GM18519 (cell line): ENCODE results near the gene KIF17.

ENCODE experiments used
- ATAC-seq: cut with Tn5 transposase; IDR thresholded peaks from one replicate; pipeline ENCODE4 v1.9.1; 2021; ENCODE audit warnings: mild to moderate bottlenecking, moderate library complexity; ENCODE audit not compliant: unreplicated experiment, low FRiP score

The KIF17 gene

DNA sequence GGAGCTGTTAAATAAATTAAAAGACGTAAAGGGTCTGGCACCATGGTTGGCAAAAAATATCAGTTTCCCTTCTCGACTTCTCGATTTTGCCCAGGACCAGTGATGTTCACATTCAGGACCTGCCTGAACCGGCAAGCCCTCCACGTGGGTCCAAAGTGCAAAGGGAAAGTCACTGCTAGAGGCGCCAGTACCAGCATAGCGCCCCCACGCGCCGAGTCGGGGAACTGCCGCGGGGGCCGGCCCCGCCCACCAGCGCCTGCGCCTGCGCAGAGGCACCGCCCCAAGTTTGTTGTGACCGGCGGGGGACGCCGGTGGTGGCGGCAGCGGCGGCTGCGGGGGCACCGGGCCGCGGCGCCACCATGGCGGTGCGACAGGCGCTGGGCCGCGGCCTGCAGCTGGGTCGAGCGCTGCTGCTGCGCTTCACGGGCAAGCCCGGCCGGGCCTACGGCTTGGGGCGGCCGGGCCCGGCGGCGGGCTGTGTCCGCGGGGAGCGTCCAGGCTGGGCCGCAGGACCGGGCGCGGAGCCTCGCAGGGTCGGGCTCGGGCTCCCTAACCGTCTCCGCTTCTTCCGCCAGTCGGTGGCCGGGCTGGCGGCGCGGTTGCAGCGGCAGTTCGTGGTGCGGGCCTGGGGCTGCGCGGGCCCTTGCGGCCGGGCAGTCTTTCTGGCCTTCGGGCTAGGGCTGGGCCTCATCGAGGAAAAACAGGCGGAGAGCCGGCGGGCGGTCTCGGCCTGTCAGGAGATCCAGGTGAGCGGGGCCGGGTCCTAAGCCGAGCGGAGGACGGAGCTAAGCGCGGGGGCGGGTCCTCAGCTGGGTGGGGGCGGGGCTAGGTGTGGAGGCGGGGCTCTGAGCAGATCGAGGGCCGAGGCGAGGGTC, 84.4 kb downstream of the KIF17 start, which contains the start of gene PINK1:
PINK1 (plus strand) TSS at position 269 of the 875 bp plus-strand sequence; CDS start at position 360, 91 bp downstream.
- no peak for ATAC-seq

- no peak for ATAC-seq
Measured at GRCh38 chr1:20632386-20632785, 85.4 kb downstream of the KIF17 start.

DNA sequence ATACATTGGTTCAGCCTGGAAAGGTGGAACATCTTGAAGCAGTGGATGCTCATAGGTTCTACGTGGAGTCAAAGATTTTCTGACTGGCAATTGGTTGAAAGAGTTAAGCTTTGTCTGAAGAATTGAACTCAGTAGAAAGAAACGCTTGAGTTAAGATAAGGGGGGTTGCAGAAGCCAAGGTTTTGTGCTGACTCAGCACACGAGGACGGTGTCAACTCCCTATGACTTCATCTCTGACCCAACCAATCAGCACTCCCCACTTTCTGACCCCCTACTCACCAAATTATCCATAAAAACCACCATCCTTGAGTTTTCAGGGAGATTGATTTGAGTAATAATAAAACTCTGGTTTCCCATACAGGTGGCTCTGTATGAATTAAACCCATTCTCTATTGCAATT, 87.1 kb downstream of the KIF17 start:
- ATAC-seq, result no peak

DNA sequence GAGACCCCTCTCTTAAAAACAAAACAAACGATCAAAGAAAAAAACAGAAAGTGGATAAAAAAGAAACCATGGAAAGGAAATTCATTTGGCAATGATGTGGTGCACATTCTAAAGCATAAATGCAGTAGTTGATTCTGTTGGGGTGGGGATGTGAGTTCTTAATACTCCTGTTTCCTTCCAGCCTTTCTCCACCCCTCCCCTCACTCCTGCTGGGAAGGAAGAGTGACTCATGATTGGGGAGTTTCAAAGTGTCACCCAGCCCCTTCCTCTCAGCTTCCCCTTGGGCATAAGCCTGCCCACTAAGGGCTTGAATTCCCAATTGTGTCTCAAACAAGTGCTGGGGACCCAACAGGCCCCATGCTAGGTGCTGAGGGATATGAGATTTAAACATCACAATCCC, 91.3 kb downstream of the KIF17 start:
- no peak for ATAC-seq

GRCh38 chr1:20626098-20626427, 91.7 kb downstream of the KIF17 start:
- ATAC-seq, result no peak

GRCh38 chr1:20625176-20626097, 92.4 kb downstream of the KIF17 start:
- no peak for ATAC-seq

DNA sequence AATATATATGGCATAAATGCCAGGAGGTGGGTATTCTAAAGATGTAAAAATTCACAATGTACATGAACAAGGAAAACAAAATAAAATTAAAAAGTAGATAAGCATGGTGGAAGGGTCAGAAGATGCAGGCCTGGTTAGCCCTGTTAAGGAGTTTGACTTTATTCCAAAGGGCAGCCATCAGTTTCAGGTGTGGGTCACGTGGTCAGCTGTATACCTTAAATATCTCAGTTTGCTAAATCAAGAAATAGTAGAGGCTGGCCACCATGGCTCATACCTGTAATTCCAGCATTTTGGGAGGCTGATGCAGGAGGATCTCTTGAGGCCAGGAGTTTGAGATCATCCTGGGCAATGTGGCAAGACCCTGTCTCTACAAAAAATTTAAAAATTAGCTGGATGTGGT, 93.1 kb downstream of the KIF17 start:
- ATAC-seq, result no peak

DNA sequence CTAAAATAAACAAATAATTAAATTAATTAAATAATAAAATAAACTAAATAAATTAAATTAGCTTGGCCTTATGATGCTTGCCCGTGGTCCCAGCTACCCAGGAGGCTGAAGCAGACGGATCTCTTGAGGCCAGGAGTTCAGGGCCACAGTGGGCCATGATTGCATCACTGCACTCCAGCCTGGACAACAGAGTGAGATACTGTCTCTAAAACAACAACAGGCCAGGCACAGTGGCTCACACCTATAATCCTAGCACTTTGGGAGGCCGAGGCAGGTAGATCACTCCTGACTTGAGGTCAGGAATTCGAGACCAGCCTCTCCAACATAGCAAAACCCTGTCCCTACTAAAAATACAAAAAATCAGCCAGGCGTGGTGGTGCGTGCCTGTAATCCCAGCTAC, 96.8 kb downstream of the KIF17 start:
- no peak for ATAC-seq

DNA sequence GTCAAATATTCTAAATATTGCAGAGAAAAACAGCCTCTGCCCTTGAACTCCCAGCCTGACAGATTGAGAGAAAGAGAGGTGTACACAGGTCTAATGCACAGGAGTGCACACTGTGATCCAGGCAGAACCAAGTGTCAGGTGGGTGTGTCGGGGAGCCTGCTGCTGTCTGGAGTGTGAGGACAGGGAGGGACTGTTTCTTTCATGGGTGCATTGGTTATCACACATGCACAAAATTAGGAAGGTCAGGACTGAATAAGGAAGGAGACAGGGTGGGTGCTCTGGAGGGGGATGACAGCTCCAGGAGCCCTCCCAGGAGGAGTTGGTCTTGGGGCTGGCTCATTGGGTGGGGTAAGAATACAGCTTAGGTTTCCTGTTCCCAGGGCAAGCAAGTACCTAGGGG, 97.8 kb downstream of the KIF17 start:
- ATAC-seq, result no peak

- ATAC-seq, result no peak
Measured at GRCh38 chr1:20618550-20618949, 99.3 kb downstream of the KIF17 start.

DNA sequence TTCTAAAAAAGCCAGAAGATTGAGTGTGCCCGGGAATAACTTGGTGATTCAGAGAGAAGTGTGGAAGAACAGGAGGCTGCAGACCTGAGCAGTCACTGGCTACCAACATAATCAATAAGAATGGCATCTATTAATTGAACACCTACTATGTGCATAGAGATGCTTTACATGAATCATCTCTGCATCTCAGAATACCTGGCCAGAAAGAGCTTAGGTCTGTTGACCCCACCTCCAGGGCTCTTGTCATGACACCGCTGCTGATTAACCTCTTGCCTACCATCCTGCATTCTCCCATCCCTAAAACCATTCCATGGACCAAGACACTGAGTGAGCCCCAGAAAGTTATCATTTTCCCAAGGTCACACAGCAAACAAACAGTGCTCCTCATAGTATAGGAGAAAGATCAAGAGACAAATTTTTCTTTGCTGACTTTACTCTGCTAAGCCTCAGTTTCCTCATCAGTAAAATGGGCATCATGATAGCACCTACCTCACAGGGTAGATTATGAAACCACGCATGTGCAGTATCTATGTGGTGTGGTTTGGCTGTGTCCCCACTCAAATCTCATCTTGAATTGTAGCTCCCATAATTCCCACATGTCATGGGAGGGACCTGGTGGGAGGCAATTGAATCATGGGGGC, 100.8 kb downstream of the KIF17 start:
- ATAC-seq, result no peak

DNA sequence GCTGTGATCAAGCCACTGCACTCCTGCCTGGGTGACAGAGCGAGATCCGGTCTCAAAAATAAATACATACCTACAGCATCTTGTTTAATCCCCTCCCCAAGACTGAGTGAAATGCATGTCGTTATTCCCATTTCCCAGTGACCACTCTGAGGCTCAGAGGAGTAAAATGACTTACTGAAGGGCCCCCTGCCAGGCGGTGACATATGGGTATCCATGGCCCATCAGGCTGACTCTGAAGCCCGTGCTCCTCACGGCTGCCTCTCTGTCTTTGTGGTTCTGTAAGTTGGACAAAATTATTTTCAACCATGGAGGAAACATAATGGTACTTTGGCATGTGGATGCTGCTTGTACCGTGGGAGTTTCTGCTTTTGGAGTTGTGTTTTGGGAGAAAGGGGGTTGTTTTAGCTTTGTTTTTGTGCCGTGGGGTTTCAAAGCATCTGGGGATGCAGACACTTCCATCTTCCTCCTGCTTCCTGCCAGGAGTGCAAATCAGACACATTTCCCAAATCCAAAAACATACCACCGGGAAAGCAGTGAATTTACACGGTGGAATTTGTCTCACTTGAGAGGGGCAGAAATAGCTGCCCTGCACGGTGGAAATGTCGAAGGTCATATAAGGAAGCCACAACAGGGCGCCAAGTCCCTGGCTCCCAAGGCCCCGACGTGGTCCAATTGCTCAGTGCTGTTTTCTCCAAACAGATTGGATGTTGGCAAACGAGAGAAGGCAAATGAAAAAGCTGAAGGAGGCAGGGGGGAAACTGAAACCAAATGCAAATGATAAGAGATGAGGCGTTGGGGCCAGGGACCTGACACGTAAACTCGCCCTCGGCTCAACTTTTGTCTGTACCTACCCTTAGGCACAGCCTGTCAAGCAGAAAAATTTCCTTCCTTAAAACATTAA, 101.6 kb downstream of the KIF17 start:
- no peak for ATAC-seq

- no peak for ATAC-seq
Measured at GRCh38 chr1:20614131-20614579, 103.7 kb downstream of the KIF17 start.
